Activated T-cell treated with anti-CD3 and anti-CD28 coated beads for 1 hour (primary cell): Measurements from ENCODE around the gene EIF3L.

Source experiments
- DNase-seq: peaks from one replicate; pipeline ENCODE4 v3.0.0-alpha.2; 2020; ENCODE audit warnings: low read depth

The EIF3L gene

GRCh38 chr22:37854946-37855345 is 5.7 kb downstream of the EIF3L start:
- no peak for DNase-seq

GRCh38 chr22:37855462-37855861 is 6.2 kb downstream of the EIF3L start:
- no peak for DNase-seq

GRCh38 chr22:37860796-37861421 is 11.7 kb downstream of the EIF3L start:
- no peak for DNase-seq

GRCh38 chr22:37862570-37863325 is 13.5 kb downstream of the EIF3L start:
- DNase-seq, result no peak

DNA sequence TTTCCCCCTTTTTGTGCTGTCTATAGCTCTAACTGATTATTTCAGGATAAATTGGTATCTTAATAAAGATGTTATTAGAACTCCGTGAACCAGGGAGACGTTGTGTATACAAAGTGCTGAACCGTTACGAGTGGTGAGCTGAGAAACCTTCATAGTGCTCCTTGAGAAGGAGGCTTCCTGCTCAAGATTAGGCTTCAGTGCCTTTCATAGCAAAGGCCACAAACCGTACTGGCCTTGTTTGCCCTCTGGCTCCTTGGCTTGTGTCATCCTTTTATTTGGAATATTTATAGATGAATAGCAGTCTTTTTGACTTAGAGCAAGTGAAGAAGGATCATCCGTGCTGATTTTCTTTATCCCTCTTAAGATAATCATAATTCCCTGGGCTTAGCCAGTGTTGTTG is 16.3 kb downstream of the EIF3L start:
- DNase-seq, result no peak

- DNase-seq, result no peak
Measured at GRCh38 chr22:37870273-37870672, 21.1 kb downstream of the EIF3L start.

DNA sequence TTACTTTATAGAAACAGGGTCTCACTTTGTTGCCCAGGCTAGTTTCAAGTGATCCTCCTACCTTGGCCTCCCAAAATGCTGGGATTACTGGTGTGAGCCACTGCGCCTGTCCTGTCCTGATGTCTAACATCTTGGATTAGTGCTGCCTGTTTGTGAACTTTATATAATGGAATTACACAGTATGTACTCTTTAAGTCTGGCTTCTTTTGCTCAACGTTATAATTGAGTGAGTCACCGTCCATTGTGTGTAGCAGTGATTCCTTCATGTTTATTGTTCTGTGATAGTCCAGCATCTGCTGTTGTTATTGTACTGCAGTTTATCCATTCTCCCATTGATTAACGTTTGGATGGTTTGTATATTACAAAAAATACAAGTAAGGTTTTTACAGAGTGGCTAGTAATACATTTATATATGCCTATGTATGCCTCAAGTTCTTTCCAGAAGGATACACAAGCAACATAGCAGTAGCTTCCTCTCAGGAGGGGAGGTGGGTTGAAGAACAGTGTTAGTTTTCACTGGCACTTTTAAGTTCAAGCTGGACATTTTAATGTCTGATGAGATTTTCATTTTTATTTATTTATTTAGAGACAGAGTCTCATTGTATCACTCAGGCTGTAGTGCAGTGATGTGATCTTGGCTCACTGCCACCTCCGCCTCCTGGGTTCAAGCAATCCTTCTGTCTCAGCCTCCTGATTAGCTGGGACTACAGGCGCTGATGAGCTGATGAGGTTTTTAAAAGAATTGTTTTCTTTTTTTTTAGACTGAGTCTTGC is 31.6 kb downstream of the EIF3L start:
- no peak for DNase-seq

GRCh38 chr22:37884420-37884819 is 35.2 kb downstream of the EIF3L start:
- DNase-seq, result no peak

- no peak for DNase-seq
Measured at GRCh38 chr22:37887584-37888378, 38.6 kb downstream of the EIF3L start.

GRCh38 chr22:37891926-37892325 is 42.7 kb downstream of the EIF3L start:
- DNase-seq, result no peak

DNA sequence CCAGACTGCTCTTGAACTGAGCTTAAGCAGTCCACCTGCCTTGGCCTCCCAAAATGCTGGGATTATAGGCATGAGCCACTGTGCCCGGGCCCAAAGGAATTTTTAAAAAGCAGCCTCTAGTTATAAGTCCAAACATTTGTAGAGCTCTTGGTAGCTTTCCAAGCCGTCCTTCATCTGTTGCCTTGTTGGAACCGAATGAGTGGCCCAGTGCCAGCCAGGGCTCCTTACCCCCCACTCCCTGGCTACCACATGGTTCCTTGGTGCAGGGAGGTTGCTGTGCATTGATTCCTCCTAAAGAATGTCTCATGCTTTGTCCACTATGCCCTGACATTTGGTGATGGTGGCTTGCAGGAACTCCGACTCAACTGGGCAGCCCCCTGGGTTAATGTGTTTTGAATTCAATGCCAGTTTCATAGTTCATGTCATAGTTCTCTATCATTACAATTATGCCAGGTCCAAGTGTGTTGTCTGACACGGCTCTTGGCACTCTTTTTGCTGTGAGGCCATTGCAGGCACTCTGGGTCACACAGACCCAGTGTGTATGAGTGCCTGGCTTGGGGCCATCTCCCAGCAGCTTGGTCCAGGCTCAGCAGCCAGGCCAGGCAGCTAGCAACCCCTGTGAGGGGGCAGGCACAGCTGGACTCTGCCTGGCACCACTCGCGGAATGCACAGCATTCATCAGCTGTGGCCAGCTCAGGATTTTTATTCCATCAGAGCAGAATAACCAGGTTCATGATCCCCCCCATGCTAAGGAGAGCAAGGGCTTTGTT is 43.5 kb downstream of the EIF3L start:
- DNase-seq, result no peak

GRCh38 chr22:37893583-37893983 is 44.4 kb downstream of the EIF3L start:
- no peak for DNase-seq

GRCh38 chr22:37894939-37895670 is 45.9 kb downstream of the EIF3L start:
- DNase-seq, result no peak

- DNase-seq, result no peak
Measured at GRCh38 chr22:37896181-37896592, 47.0 kb downstream of the EIF3L start.

GRCh38 chr22:37896939-37897338 is 47.7 kb downstream of the EIF3L start:
- DNase-seq, result no peak

GRCh38 chr22:37897807-37898206 is 48.6 kb downstream of the EIF3L start:
- DNase-seq, result no peak

DNA sequence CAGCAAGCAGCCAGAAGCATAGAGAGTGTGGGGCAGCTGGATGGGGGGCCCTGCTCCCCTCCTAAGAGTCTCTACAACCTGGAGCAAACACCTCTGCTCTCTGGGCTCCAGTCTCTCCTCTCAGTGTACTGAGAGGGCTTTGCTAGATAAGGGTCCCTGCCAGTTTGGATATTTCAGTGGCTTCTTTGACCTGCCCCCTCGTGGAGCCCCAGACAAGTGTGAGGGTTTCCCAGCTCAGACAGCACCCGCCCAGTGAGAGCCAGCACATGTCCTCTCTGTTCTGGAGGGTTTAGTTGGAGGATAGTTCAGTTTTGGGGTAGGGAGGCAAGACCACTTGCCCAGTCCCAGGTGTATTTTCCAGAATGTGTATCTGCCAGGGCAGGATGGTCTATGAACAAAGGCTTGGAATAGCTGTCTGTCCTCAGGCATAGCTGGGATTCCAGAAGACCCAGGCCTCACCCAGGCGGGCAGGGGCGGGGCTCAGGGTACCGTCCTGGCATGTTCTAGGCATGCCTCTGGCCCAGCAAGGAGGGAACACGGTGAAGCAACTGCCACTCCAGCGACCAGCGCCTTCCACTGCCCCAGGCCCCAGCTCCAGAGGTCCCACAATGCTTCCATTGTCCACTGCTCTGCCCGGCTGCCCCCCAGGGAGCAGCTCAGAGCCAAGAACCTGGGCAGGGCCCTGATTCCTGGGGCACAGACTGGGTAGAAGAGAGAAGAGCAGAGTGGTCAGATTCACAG is 49.4 kb downstream of the EIF3L start:
- DNase-seq, result no peak

- DNase-seq, result no peak
Measured at GRCh38 chr22:37904572-37905533, 55.6 kb downstream of the EIF3L start.
